GM10266 (cell line): ENCODE measurements around the gene WDR54.
A peak's percentile ranks its signal among the peaks of the same experiment; 100 is the strongest.
"Not testable (repeated sequence)": the region's sequence is repeated elsewhere in the genome, so short reads cannot be mapped to it uniquely, and the experiment has no call there.

Source experiments
- DNase-seq: peaks from one replicate; pipeline ENCODE4 v3.0.0; 2012; ENCODE audit errors: extremely low spot score
- CTCF ChIP-seq: IDR thresholded peaks from 2 replicates; pipeline ENCODE4 v1.5.1; 2012; ENCODE audit warnings: mild to moderate bottlenecking, low read depth; ENCODE audit not compliant: control insufficient read depth, insufficient read depth; ENCODE audit errors: missing control alignments

The WDR54 gene

DNA sequence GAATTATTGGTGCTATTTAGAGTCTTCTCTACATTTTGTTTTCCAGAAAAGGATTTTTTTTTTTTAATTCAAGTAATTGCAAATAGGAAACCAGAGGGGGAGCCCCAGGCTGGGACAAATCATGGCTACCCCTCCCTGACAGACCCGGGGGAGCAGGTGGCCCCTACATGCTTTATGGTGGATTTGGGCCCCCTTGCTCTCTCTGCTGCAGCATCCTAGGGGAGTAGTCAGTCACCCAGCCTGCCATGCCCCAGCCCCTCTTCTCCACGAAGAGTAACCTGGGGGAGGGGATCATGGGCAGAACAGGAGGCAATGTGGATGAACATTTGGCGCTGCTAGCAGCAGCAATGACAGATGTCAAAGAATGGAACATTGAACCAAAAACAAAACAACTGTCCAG, 4.8 kb upstream of the WDR54 start:
- no peak for TF ChIP-seq CTCF
- DNase-seq: peak; percentile 51

DNA sequence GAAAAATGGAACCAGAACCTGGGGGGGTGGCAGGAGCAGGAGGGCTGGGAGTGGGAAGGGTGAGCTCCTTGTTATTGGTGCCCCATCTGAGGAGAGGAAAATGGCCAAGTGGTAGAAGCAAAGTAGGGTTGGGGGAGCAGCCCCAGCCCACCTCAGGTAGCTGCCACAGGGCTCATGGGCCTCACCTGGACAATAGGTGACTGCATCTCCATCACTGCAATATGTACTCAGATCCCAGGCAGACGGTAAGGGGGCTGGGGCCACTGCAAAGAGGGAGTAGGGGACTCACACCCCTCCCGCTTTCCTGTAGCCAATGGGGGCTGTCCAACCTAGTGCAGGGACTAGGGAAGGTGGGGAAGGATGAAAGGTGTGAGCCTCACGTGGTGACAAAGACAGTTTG, 4.3 kb upstream of the WDR54 start:
- peak; percentile 9 for DNase-seq
- TF ChIP-seq CTCF: no peak

DNA sequence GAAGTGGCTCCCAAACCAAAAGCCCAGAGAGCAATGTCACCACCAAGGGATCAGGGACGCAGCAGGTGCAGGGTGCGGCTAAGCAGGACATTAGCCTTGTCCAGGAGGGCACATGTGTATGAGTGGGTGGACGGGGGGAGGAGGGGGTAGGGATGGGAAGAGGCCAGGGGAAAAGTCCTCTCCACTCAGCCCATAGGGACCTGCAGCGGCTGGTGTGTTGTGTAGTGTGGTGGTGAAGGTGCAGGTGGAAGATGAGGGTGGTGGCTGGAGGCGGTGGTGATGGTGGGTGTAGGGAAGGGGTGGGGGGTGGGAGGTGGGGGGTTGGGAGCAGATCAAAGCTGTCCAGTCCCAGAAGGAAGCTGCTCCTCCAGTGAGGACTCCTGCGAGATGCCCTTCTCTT, 3.8 kb upstream of the WDR54 start:
- no peak for TF ChIP-seq CTCF
- DNase-seq: peak; percentile 25

- no peak for DNase-seq
- TF ChIP-seq CTCF: no peak
Observed at GRCh38 chr2:74418312-74418711, 3.2 kb upstream of the WDR54 start.

- no peak for DNase-seq
- no peak for TF ChIP-seq CTCF
Observed at GRCh38 chr2:74419345-74419744, 2.2 kb upstream of the WDR54 start.

DNA sequence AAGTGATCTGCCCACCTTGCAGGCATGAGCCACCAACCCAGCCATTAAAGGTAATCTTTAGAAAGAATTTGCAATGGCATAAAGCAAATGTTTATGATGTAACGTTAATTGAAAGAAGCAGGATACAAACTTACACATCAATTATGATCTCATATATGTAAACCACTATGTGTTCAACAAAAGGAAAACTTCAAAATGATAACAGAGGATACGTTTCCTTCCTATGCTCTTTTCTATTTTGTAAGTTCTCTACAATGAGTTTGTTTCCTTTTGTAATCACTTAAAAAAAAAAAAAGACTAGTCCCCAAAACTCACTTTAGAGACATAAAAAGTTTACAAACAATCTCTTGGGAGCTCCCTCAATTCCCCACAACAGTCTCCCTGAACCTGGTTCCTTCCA, 1.5 kb upstream of the WDR54 start:
- TF ChIP-seq CTCF: no peak
- DNase-seq: no peak

DNA sequence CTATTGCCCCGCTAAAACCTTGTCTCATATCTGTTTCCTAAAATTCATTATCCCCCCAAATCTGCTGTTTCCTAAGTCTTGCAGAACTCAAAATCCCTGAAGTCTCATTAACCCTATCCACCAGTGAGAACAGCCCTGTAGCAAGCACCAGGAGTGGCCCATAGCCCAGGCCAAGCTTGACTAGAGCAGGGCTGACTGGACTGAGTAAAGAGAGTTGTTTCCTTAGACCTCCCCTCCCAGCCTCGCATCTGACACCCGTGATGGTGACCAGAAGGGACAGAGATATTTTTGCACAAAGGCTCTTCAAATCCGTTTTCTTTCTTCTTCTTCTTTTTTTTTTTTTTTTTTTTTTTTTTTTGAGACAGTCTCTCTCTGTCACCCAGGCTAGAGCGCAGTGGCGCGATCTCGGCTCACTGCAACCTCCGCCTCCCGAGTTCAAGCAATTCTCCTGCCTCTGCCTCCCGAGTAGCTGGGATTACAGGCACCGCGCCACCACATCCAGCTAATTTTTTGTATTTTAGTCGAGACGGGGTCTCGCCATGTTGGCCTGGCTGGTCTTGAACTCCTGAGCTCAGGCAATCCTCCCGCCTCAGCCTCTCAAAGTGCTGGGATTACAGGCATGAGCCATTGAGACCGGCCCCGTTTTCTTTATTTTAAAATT, 957 bp upstream of the WDR54 start:
- DNase-seq: not testable (repeated sequence)

GRCh38 chr2:74423231-74424095, 1.9 kb downstream of the WDR54 start:
- no peak for TF ChIP-seq CTCF
- no peak for DNase-seq
